ENCODE measurements around the gene DEPDC1B. TPM values are rescaled to one million over a fixed set of nuclear protein-coding genes. Genes with fewer than 3 reads are reported as not detected.
A peak's percentile ranks its signal among the peaks of the same experiment; 100 is the strongest.

DEPDC1B gene
- total RNA-seq, 1 donor from 2014 or later = 2.4 TPM

DNA sequence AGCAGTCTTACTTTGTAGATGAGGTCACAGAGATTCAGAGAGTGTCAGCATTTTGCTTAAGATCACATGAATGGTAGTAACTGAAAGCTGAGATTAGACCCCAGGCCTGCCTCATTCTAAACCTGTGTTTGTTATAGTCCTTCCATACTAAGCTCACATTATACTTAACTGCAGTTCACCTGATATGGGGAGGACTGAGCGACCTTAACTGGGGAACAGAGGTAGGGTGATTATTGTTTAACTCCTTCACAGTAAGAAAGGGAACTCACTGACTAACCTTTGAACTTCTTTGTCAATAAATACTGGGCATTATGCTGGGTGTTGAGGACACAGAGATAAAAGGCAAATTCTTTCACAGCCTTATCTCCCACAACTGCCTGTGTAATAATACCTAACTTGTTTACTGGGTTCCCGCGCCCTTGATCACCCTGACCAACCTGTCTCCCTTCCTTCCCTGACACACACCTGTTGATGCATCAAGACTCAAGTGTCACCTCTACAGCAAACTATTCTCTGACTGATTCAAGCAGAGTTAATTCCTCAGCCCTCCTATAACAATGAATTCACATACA lies 27.2 kb downstream of the DEPDC1B start:
- TF ChIP-seq, protein P1, sequence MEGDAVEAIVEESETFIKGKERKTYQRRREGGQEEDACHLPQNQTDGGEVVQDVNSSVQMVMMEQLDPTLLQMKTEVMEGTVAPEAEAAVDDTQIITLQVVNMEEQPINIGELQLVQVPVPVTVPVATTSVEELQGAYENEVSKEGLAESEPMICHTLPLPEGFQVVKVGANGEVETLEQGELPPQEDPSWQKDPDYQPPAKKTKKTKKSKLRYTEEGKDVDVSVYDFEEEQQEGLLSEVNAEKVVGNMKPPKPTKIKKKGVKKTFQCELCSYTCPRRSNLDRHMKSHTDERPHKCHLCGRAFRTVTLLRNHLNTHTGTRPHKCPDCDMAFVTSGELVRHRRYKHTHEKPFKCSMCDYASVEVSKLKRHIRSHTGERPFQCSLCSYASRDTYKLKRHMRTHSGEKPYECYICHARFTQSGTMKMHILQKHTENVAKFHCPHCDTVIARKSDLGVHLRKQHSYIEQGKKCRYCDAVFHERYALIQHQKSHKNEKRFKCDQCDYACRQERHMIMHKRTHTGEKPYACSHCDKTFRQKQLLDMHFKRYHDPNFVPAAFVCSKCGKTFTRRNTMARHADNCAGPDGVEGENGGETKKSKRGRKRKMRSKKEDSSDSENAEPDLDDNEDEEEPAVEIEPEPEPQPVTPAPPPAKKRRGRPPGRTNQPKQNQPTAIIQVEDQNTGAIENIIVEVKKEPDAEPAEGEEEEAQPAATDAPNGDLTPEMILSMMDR (IDR thresholded peaks at IDR 0.05) = no peak
- Histone ChIP-seq H3K27ac (no peak overlapping the region), H3K9me3 (no peaks in the 10 kb centered on the region), H3K4me3 (no peak overlapping the region), H3K36me3 (no peaks in the 10 kb centered on the region), H3K27me3 (no peaks in the 10 kb centered on the region), H3K4me1 (peaks cover 0 to 2% of the 10 kb centered on the region in 2 donors)
- intact Hi-C loops (cut with DNase I) = loop anchor here (10.0 kb wide), 1 partner anchor 1288 kb away; no protein-coding TSS in a partner anchor
- DNase-seq (ENCODE audit: low spot score in 2 of 2) = no peak

DNA sequence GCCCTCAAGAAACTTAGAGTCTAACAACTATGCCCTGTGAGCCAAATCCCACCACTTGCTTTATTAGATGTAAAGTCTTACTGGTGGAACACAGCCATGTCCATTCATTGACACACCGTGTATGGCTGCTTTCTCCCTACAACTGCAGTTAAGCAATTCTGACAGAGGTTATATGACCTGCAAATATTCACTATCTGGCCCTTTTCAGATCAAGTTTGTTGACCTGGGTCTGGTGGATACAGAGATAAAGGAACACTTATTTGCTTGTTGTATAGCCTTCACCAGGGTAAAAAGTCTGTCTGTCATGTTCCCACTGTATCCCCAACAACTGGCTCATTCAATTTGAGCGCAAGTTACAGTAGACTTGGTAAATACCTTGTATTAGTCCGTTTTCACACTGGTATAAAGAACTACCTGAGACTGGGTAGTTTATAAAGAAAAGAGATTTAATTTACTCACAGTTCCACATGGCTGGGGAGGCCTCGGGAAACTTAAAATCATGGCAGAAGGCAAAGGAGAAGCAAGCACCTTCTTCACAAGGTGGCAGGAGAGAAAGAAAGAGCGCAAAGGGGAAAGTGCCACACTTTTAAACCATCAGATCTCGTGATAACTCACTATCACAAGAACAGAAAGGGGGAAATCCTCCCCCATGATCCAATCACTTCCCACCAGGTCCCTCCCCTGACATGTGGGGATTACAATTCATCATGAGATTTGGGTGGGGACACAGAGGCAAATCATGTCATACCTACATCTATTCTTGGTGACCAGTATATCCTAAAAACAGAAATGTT lies 27.9 kb downstream of the DEPDC1B start:
- intact Hi-C loops (cut with DNase I) = loop anchor here (10.0 kb wide), 1 partner anchor 1287 kb away; no protein-coding TSS in a partner anchor
- H3K4me1 ChIP-seq = peaks cover 0 to 2% of the 10 kb centered on the region in 2 donors
- DNase-seq (ENCODE audit: low spot score in 2 of 2) = no peak

DNA sequence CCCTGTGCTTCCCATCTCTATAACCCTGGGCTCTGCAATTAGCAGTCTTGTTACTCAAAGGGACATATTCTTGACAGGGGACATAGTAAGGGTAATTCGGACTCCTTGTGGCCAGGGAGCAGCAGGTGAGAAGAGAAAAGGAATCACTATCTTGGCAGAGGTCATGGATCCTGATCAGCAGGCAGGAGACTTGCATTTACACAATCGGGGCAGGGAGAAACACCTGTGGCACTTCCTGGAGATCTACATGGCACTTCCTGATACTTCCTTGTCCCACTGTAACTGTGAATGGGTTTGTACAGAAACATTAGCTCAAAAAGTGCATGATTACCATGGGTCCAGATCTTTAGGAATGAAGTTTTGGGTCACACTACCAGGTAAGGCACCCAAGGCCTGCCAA lies 29.2 kb downstream of the DEPDC1B start:
- H3K4me1 ChIP-seq = peaks cover 0 to 2% of the 10 kb centered on the region in 2 donors
- H3K9me3 ChIP-seq = no peaks in the 10 kb centered on the region
- H3K27ac ChIP-seq = no peak overlapping the region
- no peak for DNase-seq (ENCODE audit: low spot score in 2 of 2)
- intact Hi-C loops (cut with DNase I) = loop anchor here (10.0 kb wide), 1 partner anchor 1286 kb away; no protein-coding TSS in a partner anchor
- TF ChIP-seq, protein P1 (IDR thresholded peaks at IDR 0.05) = no peak
- no peaks in the 10 kb centered on the region for H3K27me3 ChIP-seq
- H3K4me3 ChIP-seq = no peak overlapping the region
- no peaks in the 10 kb centered on the region for H3K36me3 ChIP-seq

More for the DNA sequence above, 27.9 kb downstream of the DEPDC1B start:
- H3K27me3 ChIP-seq = no peaks in the 10 kb centered on the region
- TF ChIP-seq, protein P1 (IDR thresholded peaks at IDR 0.05) = no peak
- H3K9me3 ChIP-seq = no peaks in the 10 kb centered on the region
- no peak overlapping the region for H3K27ac ChIP-seq
- H3K36me3 ChIP-seq = no peaks in the 10 kb centered on the region
- H3K4me3 ChIP-seq = no peak overlapping the region

DNA sequence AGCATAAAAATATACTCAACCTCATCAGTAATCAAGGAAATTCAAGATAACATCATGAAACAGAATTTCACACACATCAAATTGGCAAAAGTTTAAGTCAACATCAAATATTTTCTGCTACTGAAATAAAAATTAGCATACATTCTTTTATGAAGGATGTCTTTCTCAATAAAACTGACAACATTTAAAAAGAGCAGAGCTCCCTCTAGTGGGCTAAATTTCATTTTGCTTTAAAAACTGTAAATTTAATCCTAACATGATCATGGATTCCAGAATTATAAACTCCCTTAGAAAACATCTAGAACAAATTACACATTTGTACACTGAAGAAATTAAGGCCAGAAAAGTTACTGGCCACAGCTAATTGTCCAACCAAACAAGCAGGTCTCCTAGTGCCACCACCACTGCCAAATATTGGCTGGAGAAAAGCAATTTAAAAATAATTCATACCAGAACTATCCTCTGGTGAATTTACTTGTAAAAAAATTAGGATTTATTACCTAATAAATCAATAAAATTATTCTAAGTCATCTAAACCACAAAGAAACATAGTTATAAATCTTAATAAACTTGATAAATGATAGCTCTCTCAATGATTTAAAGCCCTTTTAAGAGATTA lies 31.2 kb downstream of the DEPDC1B start:
- Histone ChIP-seq H3K27me3 (no peaks in the 10 kb centered on the region), H3K27ac (no peak overlapping the region), H3K4me3 (no peak overlapping the region), H3K4me1 (peaks cover 0 to 2% of the 10 kb centered on the region in 2 donors), H3K9me3 (no peaks in the 10 kb centered on the region), H3K36me3 (no peaks in the 10 kb centered on the region)
- intact Hi-C loops (cut with DNase I) = loop anchor here (5.0 kb wide), 1 partner anchor 856 kb away; no protein-coding TSS in a partner anchor
- no peak for DNase-seq (ENCODE audit: low spot score in 2 of 2)
- TF ChIP-seq, protein P1 (IDR thresholded peaks at IDR 0.05) = peak; percentile 14 to 66 (median 55)

DNA sequence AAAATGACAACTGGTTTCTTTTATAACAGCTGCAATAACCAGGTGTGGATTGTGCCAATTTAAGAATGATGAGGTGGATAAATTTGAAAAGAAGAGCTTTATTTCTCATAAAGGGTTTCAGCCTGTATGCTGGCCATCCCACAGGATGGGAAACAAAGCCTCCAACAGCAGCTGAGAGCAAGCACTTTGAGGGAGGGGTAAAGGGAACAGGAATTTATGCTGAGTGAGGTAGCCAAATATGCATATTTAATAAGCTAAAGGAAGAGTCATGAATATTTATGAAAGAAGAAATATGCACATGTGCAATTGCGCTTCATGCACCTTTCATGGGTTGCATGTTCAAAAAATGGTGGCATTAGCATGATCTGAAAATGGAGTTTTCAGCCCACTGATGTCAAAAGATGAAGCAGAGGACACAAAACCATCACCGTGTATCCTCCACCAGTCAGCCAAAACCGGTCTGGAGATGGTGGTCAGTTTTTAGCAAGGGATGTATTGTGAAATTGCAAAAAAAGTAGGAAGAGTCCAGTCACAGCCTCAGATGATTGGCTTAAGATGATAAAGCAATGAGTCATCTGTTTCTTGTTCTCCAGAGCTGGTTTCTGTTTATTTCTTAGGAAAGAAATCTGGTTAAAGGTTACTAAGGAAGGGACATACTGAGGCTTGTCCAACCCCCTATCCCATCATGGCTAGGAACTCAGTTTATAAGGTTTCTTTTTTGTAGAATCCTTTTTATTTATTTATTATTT lies 47.9 kb downstream of the DEPDC1B start:
- TF ChIP-seq, protein P1 (IDR thresholded peaks at IDR 0.05) = no peak
- Histone ChIP-seq H3K4me1 (no peaks in the 10 kb centered on the region), H3K27ac (no peak overlapping the region), H3K9me3 (peaks cover 0 to 6% of the 10 kb centered on the region in 2 donors), H3K27me3 (no peaks in the 10 kb centered on the region), H3K36me3 (no peaks in the 10 kb centered on the region), H3K4me3 (no peak overlapping the region)
- no peak for DNase-seq (ENCODE audit: low spot score in 2 of 2)
- intact Hi-C loops (cut with DNase I) = loop anchor here (5.0 kb wide), 1 partner anchor 840 kb away; no protein-coding TSS in a partner anchor
